ENCODE results near the gene TMED6. TPM values are rescaled to one million over a fixed set of nuclear protein-coding genes. Genes with fewer than 3 reads are reported as not detected.

Gene TMED6
- total RNA-seq, 1 experiment from 2014 or later = 0.72 TPM

DNA sequence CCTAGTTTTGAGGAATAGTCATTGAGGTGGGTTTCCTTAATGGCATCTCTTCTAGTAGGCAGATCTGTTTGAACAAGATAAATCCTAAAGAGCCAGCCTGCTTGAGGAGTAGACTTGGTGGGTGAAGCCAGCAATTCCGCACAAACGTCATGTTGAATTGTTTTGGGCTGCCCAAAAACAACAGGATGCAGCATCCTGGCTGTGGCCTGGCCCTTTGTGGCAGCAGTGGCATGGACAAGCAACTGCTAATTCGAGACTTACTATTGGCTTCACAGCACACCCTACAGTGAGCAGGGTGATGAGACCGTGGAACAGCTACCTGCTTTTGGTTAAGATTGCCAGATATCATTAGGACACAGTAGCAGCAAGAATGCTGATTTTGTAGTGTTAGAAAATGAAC lies 49.7 kb downstream of the TMED6 start (continued):
- TF ChIP-seq, protein P1, sequence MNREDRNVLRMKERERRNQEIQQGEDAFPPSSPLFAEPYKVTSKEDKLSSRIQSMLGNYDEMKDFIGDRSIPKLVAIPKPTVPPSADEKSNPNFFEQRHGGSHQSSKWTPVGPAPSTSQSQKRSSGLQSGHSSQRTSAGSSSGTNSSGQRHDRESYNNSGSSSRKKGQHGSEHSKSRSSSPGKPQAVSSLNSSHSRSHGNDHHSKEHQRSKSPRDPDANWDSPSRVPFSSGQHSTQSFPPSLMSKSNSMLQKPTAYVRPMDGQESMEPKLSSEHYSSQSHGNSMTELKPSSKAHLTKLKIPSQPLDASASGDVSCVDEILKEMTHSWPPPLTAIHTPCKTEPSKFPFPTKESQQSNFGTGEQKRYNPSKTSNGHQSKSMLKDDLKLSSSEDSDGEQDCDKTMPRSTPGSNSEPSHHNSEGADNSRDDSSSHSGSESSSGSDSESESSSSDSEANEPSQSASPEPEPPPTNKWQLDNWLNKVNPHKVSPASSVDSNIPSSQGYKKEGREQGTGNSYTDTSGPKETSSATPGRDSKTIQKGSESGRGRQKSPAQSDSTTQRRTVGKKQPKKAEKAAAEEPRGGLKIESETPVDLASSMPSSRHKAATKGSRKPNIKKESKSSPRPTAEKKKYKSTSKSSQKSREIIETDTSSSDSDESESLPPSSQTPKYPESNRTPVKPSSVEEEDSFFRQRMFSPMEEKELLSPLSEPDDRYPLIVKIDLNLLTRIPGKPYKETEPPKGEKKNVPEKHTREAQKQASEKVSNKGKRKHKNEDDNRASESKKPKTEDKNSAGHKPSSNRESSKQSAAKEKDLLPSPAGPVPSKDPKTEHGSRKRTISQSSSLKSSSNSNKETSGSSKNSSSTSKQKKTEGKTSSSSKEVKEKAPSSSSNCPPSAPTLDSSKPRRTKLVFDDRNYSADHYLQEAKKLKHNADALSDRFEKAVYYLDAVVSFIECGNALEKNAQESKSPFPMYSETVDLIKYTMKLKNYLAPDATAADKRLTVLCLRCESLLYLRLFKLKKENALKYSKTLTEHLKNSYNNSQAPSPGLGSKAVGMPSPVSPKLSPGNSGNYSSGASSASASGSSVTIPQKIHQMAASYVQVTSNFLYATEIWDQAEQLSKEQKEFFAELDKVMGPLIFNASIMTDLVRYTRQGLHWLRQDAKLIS (CRISPR knock-in tag; IDR thresholded peaks at IDR 0.05; ENCODE audit: borderline replicate concordance) = no peak
- TF ChIP-seq, protein P2, sequence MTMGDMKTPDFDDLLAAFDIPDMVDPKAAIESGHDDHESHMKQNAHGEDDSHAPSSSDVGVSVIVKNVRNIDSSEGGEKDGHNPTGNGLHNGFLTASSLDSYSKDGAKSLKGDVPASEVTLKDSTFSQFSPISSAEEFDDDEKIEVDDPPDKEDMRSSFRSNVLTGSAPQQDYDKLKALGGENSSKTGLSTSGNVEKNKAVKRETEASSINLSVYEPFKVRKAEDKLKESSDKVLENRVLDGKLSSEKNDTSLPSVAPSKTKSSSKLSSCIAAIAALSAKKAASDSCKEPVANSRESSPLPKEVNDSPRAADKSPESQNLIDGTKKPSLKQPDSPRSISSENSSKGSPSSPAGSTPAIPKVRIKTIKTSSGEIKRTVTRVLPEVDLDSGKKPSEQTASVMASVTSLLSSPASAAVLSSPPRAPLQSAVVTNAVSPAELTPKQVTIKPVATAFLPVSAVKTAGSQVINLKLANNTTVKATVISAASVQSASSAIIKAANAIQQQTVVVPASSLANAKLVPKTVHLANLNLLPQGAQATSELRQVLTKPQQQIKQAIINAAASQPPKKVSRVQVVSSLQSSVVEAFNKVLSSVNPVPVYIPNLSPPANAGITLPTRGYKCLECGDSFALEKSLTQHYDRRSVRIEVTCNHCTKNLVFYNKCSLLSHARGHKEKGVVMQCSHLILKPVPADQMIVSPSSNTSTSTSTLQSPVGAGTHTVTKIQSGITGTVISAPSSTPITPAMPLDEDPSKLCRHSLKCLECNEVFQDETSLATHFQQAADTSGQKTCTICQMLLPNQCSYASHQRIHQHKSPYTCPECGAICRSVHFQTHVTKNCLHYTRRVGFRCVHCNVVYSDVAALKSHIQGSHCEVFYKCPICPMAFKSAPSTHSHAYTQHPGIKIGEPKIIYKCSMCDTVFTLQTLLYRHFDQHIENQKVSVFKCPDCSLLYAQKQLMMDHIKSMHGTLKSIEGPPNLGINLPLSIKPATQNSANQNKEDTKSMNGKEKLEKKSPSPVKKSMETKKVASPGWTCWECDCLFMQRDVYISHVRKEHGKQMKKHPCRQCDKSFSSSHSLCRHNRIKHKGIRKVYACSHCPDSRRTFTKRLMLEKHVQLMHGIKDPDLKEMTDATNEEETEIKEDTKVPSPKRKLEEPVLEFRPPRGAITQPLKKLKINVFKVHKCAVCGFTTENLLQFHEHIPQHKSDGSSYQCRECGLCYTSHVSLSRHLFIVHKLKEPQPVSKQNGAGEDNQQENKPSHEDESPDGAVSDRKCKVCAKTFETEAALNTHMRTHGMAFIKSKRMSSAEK (CRISPR knock-in tag; IDR thresholded peaks at IDR 0.05; ENCODE audit: borderline replicate concordance) = no peak
- TF ChIP-seq ESRRA (CRISPR knock-in tag; IDR thresholded peaks at IDR 0.05; ENCODE audit: borderline replicate concordance) (no peak), NR3C1 (CRISPR knock-in tag; conservative IDR thresholded peaks at IDR 0.05; ENCODE audit: low read depth) (no peak), ATF1 (CRISPR knock-in tag; IDR thresholded peaks at IDR 0.05) (no peak)
- TF ChIP-seq, protein P3, sequence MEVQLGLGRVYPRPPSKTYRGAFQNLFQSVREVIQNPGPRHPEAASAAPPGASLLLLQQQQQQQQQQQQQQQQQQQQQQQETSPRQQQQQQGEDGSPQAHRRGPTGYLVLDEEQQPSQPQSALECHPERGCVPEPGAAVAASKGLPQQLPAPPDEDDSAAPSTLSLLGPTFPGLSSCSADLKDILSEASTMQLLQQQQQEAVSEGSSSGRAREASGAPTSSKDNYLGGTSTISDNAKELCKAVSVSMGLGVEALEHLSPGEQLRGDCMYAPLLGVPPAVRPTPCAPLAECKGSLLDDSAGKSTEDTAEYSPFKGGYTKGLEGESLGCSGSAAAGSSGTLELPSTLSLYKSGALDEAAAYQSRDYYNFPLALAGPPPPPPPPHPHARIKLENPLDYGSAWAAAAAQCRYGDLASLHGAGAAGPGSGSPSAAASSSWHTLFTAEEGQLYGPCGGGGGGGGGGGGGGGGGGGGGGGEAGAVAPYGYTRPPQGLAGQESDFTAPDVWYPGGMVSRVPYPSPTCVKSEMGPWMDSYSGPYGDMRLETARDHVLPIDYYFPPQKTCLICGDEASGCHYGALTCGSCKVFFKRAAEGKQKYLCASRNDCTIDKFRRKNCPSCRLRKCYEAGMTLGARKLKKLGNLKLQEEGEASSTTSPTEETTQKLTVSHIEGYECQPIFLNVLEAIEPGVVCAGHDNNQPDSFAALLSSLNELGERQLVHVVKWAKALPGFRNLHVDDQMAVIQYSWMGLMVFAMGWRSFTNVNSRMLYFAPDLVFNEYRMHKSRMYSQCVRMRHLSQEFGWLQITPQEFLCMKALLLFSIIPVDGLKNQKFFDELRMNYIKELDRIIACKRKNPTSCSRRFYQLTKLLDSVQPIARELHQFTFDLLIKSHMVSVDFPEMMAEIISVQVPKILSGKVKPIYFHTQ (CRISPR knock-in tag; IDR thresholded peaks at IDR 0.05) = no peak
- TF ChIP-seq, protein P4, sequence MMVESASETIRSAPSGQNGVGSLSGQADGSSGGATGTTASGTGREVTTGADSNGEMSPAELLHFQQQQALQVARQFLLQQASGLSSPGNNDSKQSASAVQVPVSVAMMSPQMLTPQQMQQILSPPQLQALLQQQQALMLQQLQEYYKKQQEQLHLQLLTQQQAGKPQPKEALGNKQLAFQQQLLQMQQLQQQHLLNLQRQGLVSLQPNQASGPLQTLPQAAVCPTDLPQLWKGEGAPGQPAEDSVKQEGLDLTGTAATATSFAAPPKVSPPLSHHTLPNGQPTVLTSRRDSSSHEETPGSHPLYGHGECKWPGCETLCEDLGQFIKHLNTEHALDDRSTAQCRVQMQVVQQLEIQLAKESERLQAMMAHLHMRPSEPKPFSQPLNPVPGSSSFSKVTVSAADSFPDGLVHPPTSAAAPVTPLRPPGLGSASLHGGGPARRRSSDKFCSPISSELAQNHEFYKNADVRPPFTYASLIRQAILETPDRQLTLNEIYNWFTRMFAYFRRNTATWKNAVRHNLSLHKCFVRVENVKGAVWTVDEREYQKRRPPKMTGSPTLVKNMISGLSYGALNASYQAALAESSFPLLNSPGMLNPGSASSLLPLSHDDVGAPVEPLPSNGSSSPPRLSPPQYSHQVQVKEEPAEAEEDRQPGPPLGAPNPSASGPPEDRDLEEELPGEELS (CRISPR knock-in tag; IDR thresholded peaks at IDR 0.05) = no peak

DNA sequence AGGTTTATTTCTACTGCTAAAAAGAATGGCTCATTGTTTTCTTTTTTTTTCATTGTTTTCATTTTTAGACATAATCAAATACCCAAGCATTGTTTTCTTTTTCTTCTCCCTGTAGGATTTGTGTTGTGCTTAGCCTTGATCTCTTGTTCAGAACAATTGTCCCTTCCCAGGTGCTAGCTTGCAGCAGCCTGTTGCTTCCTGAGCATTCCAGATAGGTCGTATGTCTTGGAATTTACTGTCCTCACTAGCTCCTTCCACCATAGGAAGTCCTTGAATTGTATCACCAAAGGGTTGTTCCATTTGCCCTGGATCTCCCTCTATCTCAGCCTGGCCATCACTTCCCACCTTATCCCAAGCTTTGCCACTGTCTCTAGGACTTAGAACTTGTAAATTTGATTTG lies 50.4 kb downstream of the TMED6 start:
- POLR2A ChIA-PET = interaction anchor here (0.7 kb wide), 1 partner anchor 207 kb away, joined by 3 read pairs; no protein-coding TSS in a partner anchor
- TF ChIP-seq ZNF219 (CRISPR knock-in tag; IDR thresholded peaks at IDR 0.05; ENCODE audit: borderline replicate concordance) (no peak), ZBTB21 (CRISPR knock-in tag; IDR thresholded peaks at IDR 0.05; ENCODE audit: borderline replicate concordance) (no peak), SMAD4 (CRISPR knock-in tag; IDR thresholded peaks at IDR 0.05) (no peak), EMX1 (CRISPR knock-in tag; IDR thresholded peaks at IDR 0.05) (no peak)
- TF ChIP-seq, protein P5, sequence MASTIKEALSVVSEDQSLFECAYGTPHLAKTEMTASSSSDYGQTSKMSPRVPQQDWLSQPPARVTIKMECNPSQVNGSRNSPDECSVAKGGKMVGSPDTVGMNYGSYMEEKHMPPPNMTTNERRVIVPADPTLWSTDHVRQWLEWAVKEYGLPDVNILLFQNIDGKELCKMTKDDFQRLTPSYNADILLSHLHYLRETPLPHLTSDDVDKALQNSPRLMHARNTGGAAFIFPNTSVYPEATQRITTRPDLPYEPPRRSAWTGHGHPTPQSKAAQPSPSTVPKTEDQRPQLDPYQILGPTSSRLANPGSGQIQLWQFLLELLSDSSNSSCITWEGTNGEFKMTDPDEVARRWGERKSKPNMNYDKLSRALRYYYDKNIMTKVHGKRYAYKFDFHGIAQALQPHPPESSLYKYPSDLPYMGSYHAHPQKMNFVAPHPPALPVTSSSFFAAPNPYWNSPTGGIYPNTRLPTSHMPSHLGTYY (CRISPR knock-in tag; IDR thresholded peaks at IDR 0.05) = no peak
- TF ChIP-seq, protein P6, sequence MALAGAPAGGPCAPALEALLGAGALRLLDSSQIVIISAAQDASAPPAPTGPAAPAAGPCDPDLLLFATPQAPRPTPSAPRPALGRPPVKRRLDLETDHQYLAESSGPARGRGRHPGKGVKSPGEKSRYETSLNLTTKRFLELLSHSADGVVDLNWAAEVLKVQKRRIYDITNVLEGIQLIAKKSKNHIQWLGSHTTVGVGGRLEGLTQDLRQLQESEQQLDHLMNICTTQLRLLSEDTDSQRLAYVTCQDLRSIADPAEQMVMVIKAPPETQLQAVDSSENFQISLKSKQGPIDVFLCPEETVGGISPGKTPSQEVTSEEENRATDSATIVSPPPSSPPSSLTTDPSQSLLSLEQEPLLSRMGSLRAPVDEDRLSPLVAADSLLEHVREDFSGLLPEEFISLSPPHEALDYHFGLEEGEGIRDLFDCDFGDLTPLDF (CRISPR knock-in tag; IDR thresholded peaks at IDR 0.05) = no peak
- TF ChIP-seq, protein P1 (CRISPR knock-in tag; IDR thresholded peaks at IDR 0.05; ENCODE audit: borderline replicate concordance) = no peak
- no peaks in the 10 kb centered on the region for H3K27me3 Mint-ChIP-seq (ENCODE audit: low read depth)
- no peak for ATAC-seq
- DNase-seq (ENCODE audit: low spot score) = no peak
- H3K27ac Mint-ChIP-seq = no peak overlapping the region
- H3K36me3 Mint-ChIP-seq = peaks cover 15% of the 10 kb centered on the region
- H3K4me1 Mint-ChIP-seq = no peaks in the 10 kb centered on the region
- CTCF ChIA-PET = interaction anchor here (0.6 kb wide), 1 partner anchor 1112 kb away, joined by 3 read pairs; no protein-coding TSS in a partner anchor
- H3K9me3 Mint-ChIP-seq = no peaks in the 10 kb centered on the region
- H3K4me3 Mint-ChIP-seq = no peak overlapping the region

Data from WTC11 (cell line).